IPS-NIHi7 (cell line): ENCODE results near the gene SLC37A2.
A peak's percentile ranks its signal among the peaks of the same experiment; 100 is the strongest.

Source experiments
- DNase-seq: peaks from one replicate; pipeline ENCODE4 v3.0.0; 2012; ENCODE audit warnings: mixed read lengths; ENCODE audit errors: extremely low spot score

SLC37A2 gene

GRCh38 chr11:125070699-125071254 is 7.7 kb downstream of the SLC37A2 start:
- DNase-seq, result peak; percentile 11

GRCh38 chr11:125071435-125071834 is 8.3 kb downstream of the SLC37A2 start:
- peak; percentile 8 for DNase-seq

- peak; percentile 8 for DNase-seq
Measured at GRCh38 chr11:125071846-125072217, 8.7 kb downstream of the SLC37A2 start.

- DNase-seq, result peak; percentile 4
Measured at GRCh38 chr11:125072218-125072960, 9.3 kb downstream of the SLC37A2 start.

- peak; percentile 3 for DNase-seq
Measured at GRCh38 chr11:125072961-125073590, 10.0 kb downstream of the SLC37A2 start.

- DNase-seq, result peak; percentile 15
Measured at GRCh38 chr11:125073616-125074483, 10.7 kb downstream of the SLC37A2 start.

- DNase-seq, result peak; percentile 22
Measured at GRCh38 chr11:125074511-125075241, 11.6 kb downstream of the SLC37A2 start.

GRCh38 chr11:125075242-125075625 is 12.1 kb downstream of the SLC37A2 start:
- peak; percentile 5 for DNase-seq

GRCh38 chr11:125075900-125076317 is 12.8 kb downstream of the SLC37A2 start:
- no peak for DNase-seq

GRCh38 chr11:125076378-125076945 is 13.4 kb downstream of the SLC37A2 start:
- DNase-seq, result no peak

- DNase-seq, result no peak
Measured at GRCh38 chr11:125078016-125078415, 14.9 kb downstream of the SLC37A2 start.

GRCh38 chr11:125078516-125079140 is 15.5 kb downstream of the SLC37A2 start:
- no peak for DNase-seq

- DNase-seq, result no peak
Measured at GRCh38 chr11:125079151-125079877, 16.2 kb downstream of the SLC37A2 start.

GRCh38 chr11:125079878-125080530 is 16.9 kb downstream of the SLC37A2 start:
- DNase-seq, result no peak

- no peak for DNase-seq
Measured at GRCh38 chr11:125080531-125080911, 17.4 kb downstream of the SLC37A2 start.

- DNase-seq, result no peak
Measured at GRCh38 chr11:125081098-125081798, 18.1 kb downstream of the SLC37A2 start.

- DNase-seq, result no peak
Measured at GRCh38 chr11:125082040-125082439, 18.9 kb downstream of the SLC37A2 start.

- no peak for DNase-seq
Measured at GRCh38 chr11:125082611-125083311, 19.7 kb downstream of the SLC37A2 start.
